ENCODE measurements around the gene TTC39B. TPM values are rescaled to one million over a fixed set of nuclear protein-coding genes. Genes with fewer than 3 reads are reported as not detected.

The TTC39B gene
- 2.3 and 4.0 TPM in 2 replicates for total RNA-seq

DNA sequence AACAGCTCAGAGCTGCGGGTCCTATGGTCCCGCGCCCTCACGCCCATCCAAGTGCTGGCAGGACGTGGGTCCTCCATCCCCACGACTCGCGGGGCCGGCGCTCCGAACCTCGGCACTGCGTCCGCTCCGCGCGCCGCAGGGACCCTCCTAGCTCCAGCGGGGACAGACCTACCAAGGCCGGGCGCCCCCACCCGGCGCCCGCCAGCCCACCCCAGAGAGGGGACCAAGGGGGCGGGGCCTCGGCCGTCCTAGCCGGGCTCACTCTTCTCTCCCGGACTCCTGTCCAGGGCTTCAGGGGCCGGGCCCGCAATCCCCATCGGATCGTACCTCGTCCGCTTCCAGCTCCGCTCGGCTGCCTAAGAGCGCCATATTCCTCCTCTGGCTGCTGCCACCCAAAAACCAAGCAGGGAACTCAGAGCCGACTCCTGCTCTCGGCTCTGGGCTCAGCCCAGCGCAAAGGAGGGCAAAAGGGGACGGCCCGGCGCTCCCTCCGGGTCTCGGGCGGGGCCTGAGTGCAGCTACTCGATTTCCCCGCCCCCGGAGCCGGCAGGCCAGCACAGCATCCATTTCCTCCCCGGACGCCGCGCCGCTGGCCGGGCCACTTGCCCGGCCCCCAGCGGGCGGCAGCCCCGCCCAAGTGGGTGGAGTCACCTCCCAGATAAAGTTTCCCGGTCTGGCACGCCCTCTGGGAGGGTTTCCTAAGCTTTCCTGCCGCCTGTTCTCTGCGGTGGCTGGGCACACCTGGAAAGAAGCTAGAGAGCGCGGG is at the start of gene TTC39B:
Gene TTC39B (minus strand): TSS at position 460 of the 766 bp plus-strand sequence. CDS start 91 bp downstream, at position 369.

Other genes with a start within 250 kb of the TTC39B start
- gene SNAPC3, start 115.7 kb upstream of the TTC39B start, total RNA-seq, result 26.9 and 50.4 TPM in 2 replicates
- gene PSIP1, start 203.8 kb upstream of the TTC39B start, total RNA-seq, result 38.7 and 43.4 TPM in 2 replicates
- 0.69 and 1.1 TPM in 2 replicates for gene CCDC171, start 245.8 kb upstream of the TTC39B start, total RNA-seq

All from bladder microvascular endothelial cell (primary cell).